Esophagus muscularis mucosa (tissue), 4 donors: ENCODE results near the gene ELP1. TPM values are rescaled to one million over a fixed set of nuclear protein-coding genes. Genes with fewer than 3 reads are reported as not detected.
A peak's percentile ranks its signal among the peaks of the same experiment; 100 is the strongest.
"Not testable (repeated sequence)": the region's sequence is repeated elsewhere in the genome, so short reads cannot be mapped to it uniquely, and the experiment has no call there.

Experiments
- DNase-seq: peaks from one replicate; pipeline ENCODE4 v3.0.0-alpha.2; 2017; ENCODE audit errors: extremely low spot score
- H3K27ac ChIP-seq, 4 donors: fragments of 200-600 bp; sonication (generic); replicated peaks in 1 of 4; 1 replicate in 3 of 4; 2 replicates in 1 of 4; pipeline ENCODE4 v1.5.1; 2016 to 2019; ENCODE audit warnings: mild to moderate bottlenecking in 1 of 4
- H3K27me3 ChIP-seq, 4 donors: fragments of 200-600 bp; sonication (generic); one replicate each; pipeline versions ENCODE4 v1.5.1 to v1.6.0; 2016 to 2019
- H3K36me3 ChIP-seq, 4 donors: fragments of 200-600 bp; sonication (generic); one replicate each; pipeline ENCODE4 v1.5.1; 2016 to 2019
- H3K4me1 ChIP-seq, 4 donors: fragments of 200-600 bp; sonication (generic); one replicate each; pipeline ENCODE4 v1.5.1; 2016 to 2019
- H3K4me3 ChIP-seq, 4 donors: fragments of 200-600 bp; sonication (generic); 1 replicate in 2 of 4; 2 replicates in 2 of 4; pipeline ENCODE4 v1.5.1; 2016 to 2019; ENCODE audit warnings: mild to moderate bottlenecking in 4 of 4, moderate library complexity in 1 of 4
- H3K9me3 ChIP-seq, 4 donors: fragments of 200-600 bp; sonication (generic); 1 replicate in 3 of 4; 2 replicates in 1 of 4; pipeline ENCODE4 v1.5.1; 2016 to 2019
- CTCF ChIP-seq, 3 experiments: fragments of 200-600 bp in 2 of 3; fragments of 450-650 bp in 1 of 3; sonication (generic) in 2 of 3; IDR thresholded peaks; one replicate each; pipeline ENCODE4 v1.5.1; 2017 to 2019; ENCODE audit warnings: antibody characterized with exemption in 3 of 3, mild to moderate bottlenecking in 2 of 3, moderate library complexity in 1 of 3
- EP300 ChIP-seq: sonication (generic); formaldehyde crosslinking; IDR thresholded peaks from one replicate; pipeline ENCODE4 v1.6.1; 2017; ENCODE audit warnings: antibody characterized with exemption
- POLR2A ChIP-seq: fragments of 450-650 bp; IDR thresholded peaks from one replicate; pipeline ENCODE4 v1.6.1; 2017; ENCODE audit warnings: antibody characterized with exemption, moderate library complexity, mild to moderate bottlenecking, low read depth
- POLR2AphosphoS5 ChIP-seq, 2 donors: sonication (generic); formaldehyde crosslinking; IDR thresholded peaks; one replicate each; pipeline ENCODE4 v1.6.1; 2017; ENCODE audit warnings: antibody characterized with exemption in 2 of 2
- WGBS: methylation state at CpG from one replicate; pipeline ENCODE4 v1.1.5; 2018; 5-methylcytosine and 5-hydroxymethylcytosine counted together
- intact Hi-C: fragments of 100-400 bp; cut with DNase I; formaldehyde crosslinking; loops from one replicate; pipeline ENCODE4 v1.15.1; 2023
- total RNA-seq, 4 donors: library from RNA; depleted of rRNA; stranded (reverse); fragments of >200 nt; gene quantifications; one replicate each; pipeline versions ENCODE4 v1.1.0 to v1.2.1, GENCODE V29; 2016

Gene ELP1
- total RNA-seq, 4 donors from 2014 or later, result 14.1 to 16.2 (median 14.5) TPM

- H3K27me3 ChIP-seq, result no peaks in the 10 kb centered on the region
- H3K9me3 ChIP-seq, result no peaks in the 10 kb centered on the region
- peak within 1 kb of the TSS; percentile 89 to 94 (median 90) for H3K27ac ChIP-seq
- intact Hi-C loops, result loop anchor here (5.0 kb wide), 1 partner anchor 78 kb away; the partner anchor contains the start of gene CTNNAL1
- H3K4me3 ChIP-seq, result peak within 1 kb of the TSS; percentile 72 to 92 (median 80)
- H3K4me1 ChIP-seq, result peaks cover 21 to 34% (median 26%) of the 10 kb centered on the region in 4 donors
- WGBS, result under 1% methylated on average over 29 of the region's 47 CpGs
- H3K36me3 ChIP-seq, result peaks cover 3 to 30% (median 9%) of the 10 kb centered on the region in 4 donors
- TF ChIP-seq EP300, result no peak
- TF ChIP-seq POLR2A, result no peak
- TF ChIP-seq CTCF (IDR thresholded peaks at IDR 0.05), result no peak
- TF ChIP-seq POLR2AphosphoS5 (IDR thresholded peaks at IDR 0.05), result peak in 1 of 2 donors; percentile 51
- DNase-seq, result peak; percentile 93
Observed at GRCh38 chr9:108934323-108934893, 484 bp upstream of the ELP1 start, which contains the start of gene ABITRAM. ABITRAM (plus strand) TSS chr9:108934400; CDS start chr9:108934487, 87 bp downstream.

- Histone ChIP-seq H3K4me1 (peaks cover 21 to 34% (median 26%) of the 10 kb centered on the region in 4 donors), H3K27me3 (no peaks in the 10 kb centered on the region), H3K4me3 (peak overlapping the region; percentile 72 to 92 (median 80)), H3K9me3 (no peaks in the 10 kb centered on the region), H3K27ac (peak overlapping the region; percentile 89 to 94 (median 90)), H3K36me3 (peaks cover 8 to 27% (median 14%) of the 10 kb centered on the region in 4 donors)
- 6% methylated on average over 13 of the region's 25 CpGs for WGBS
- intact Hi-C loops, result loop anchor here (5.0 kb wide), 1 partner anchor 79 kb away; the partner anchor contains the start of gene CTNNAL1
- no peak for DNase-seq
- TF ChIP-seq POLR2AphosphoS5 (IDR thresholded peaks at IDR 0.05), result no peak
- TF ChIP-seq EP300, result no peak
Observed at GRCh38 chr9:108933231-108933717, 650 bp downstream of the ELP1 start.

- no peak for DNase-seq
- intact Hi-C loops, result no loop called here
- Histone ChIP-seq H3K4me1 (peaks cover 12 to 17% (median 13%) of the 10 kb centered on the region in 4 donors), H3K27me3 (no peaks in the 10 kb centered on the region), H3K27ac (no peak overlapping the region), H3K36me3 (peaks cover 23 to 69% (median 56%) of the 10 kb centered on the region in 4 donors), H3K4me3 (no peak overlapping the region), H3K9me3 (no peaks in the 10 kb centered on the region)
- TF ChIP-seq CTCF (IDR thresholded peaks at IDR 0.05) (no peak), POLR2A (no peak), EP300 (no peak), POLR2AphosphoS5 (IDR thresholded peaks at IDR 0.05) (no peak)
- 75% methylated on average over 2 of the region's 2 CpGs for WGBS
Observed at GRCh38 chr9:108928386-108928785, 5.5 kb downstream of the ELP1 start.

- no peaks in the 10 kb centered on the region for H3K9me3 ChIP-seq
- no peak for DNase-seq
- H3K4me3 ChIP-seq, result no peak overlapping the region
- no peak overlapping the region for H3K27ac ChIP-seq
- H3K27me3 ChIP-seq, result no peaks in the 10 kb centered on the region
- TF ChIP-seq POLR2AphosphoS5 (IDR thresholded peaks at IDR 0.05) (no peak), POLR2A (no peak), CTCF (IDR thresholded peaks at IDR 0.05) (no peak), EP300 (no peak)
- H3K4me1 ChIP-seq, result no peaks in the 10 kb centered on the region
- peaks cover 40 to 100% (median 85%) of the 10 kb centered on the region in 4 donors for H3K36me3 ChIP-seq
- intact Hi-C loops, result no loop called here
Observed at GRCh38 chr9:108924466-108924865, 9.5 kb downstream of the ELP1 start.

- WGBS, result 100% methylated on average over 1 of the region's 1 CpG
- TF ChIP-seq EP300, result no peak
- TF ChIP-seq CTCF (IDR thresholded peaks at IDR 0.05), result no peak
- TF ChIP-seq POLR2A, result no peak
- no peak for TF ChIP-seq POLR2AphosphoS5 (IDR thresholded peaks at IDR 0.05)
- Histone ChIP-seq H3K27me3 (no peaks in the 10 kb centered on the region), H3K4me3 (no peak overlapping the region), H3K36me3 (peaks cover 54 to 99% (median 91%) of the 10 kb centered on the region in 4 donors), H3K4me1 (no peaks in the 10 kb centered on the region), H3K9me3 (no peaks in the 10 kb centered on the region), H3K27ac (no peak overlapping the region)
- DNase-seq, result no peak
- intact Hi-C loops, result no loop called here
Observed at GRCh38 chr9:108921200-108921599, 12.7 kb downstream of the ELP1 start.

- H3K9me3 ChIP-seq, H3K27me3 ChIP-seq, H3K4me1 ChIP-seq, intact Hi-C loops, H3K27ac ChIP-seq, H3K4me3 ChIP-seq, DNase-seq: not testable (repeated sequence)
- 100% methylated on average over 1 of the region's 1 CpG for WGBS
- H3K36me3 ChIP-seq, result peaks cover 61 to 99% (median 91%) of the 10 kb centered on the region in 4 donors
Observed at GRCh38 chr9:108920401-108920800, 13.5 kb downstream of the ELP1 start.
